ENCODE results near the gene SF3B6. TPM values are rescaled to one million over a fixed set of nuclear protein-coding genes. Genes with fewer than 3 reads are reported as not detected.

The SF3B6 gene
- total and polyA plus RNA-seq, 2 donors (not counting 1 experiment from before 2014, with no cell fraction given), result 134 to 210 TPM

GRCh38 chr2:24022324-24022974, 53.7 kb downstream of the SF3B6 start:
- H3K9me3 ChIP-seq (ENCODE audit: control insufficient read depth, insufficient read depth, low read depth, low read length), result no peaks in the 10 kb centered on the region
- DNase-seq (ENCODE audit: low read depth in 2 of 2), result no peak
- no peaks in the 10 kb centered on the region for H3K27me3 ChIP-seq (ENCODE audit: control insufficient read depth, insufficient read depth, low read length)
- H3K36me3 ChIP-seq (ENCODE audit: control insufficient read depth, insufficient read depth, low read length), result peaks cover 6% of the 10 kb centered on the region
- no peak for TF ChIP-seq EZH2 (IDR thresholded peaks at IDR 0.05; ENCODE audit: low read length, missing control alignments)
- TF ChIP-seq CTCF (conservative IDR thresholded peaks at IDR 0.05 in 1 of 2, IDR thresholded peaks at IDR 0.05 in 1 of 2; ENCODE audit: low read depth in 1 of 2, low read length in 2 of 2), result no peak
- no peaks in the 10 kb centered on the region for H3K4me1 ChIP-seq (ENCODE audit: control insufficient read depth, extremely low read depth, insufficient read depth, low read length)
- H3K4me3 ChIP-seq (replicated peaks in 1 of 4; ENCODE audit: control extremely low read depth in 1 of 4, insufficient read depth in 1 of 4, low read depth in 3 of 4, low read length in 4 of 4), result no peak overlapping the region
- no peak overlapping the region for H3K27ac ChIP-seq (ENCODE audit: insufficient read depth, low read length)
- no peaks in the 10 kb centered on the region for H4K20me1 ChIP-seq (ENCODE audit: control insufficient read depth, extremely low read depth, insufficient read depth, low read length)
- no peak overlapping the region for H2AFZ ChIP-seq (ENCODE audit: low read length)
- H3K79me2 ChIP-seq (ENCODE audit: control insufficient read depth, insufficient read depth, low read length), result no peaks in the 10 kb centered on the region
- no peak overlapping the region for H3K9ac ChIP-seq (ENCODE audit: insufficient read depth, low read length)
- H3K4me2 ChIP-seq (ENCODE audit: extremely low read depth, insufficient read depth, low read length), result no peak overlapping the region

GRCh38 chr2:24021122-24021998, 54.8 kb downstream of the SF3B6 start:
- Histone ChIP-seq H3K4me1 (ENCODE audit: control insufficient read depth, extremely low read depth, insufficient read depth, low read length) (no peaks in the 10 kb centered on the region), H3K36me3 (ENCODE audit: control insufficient read depth, insufficient read depth, low read length) (peaks cover 6% of the 10 kb centered on the region), H3K4me3 (replicated peaks in 1 of 4; ENCODE audit: control extremely low read depth in 1 of 4, insufficient read depth in 1 of 4, low read depth in 3 of 4, low read length in 4 of 4) (no peak overlapping the region), H3K79me2 (ENCODE audit: control insufficient read depth, insufficient read depth, low read length) (no peaks in the 10 kb centered on the region), H3K9me3 (ENCODE audit: control insufficient read depth, insufficient read depth, low read depth, low read length) (no peaks in the 10 kb centered on the region), H3K27me3 (ENCODE audit: control insufficient read depth, insufficient read depth, low read length) (no peaks in the 10 kb centered on the region), H3K9ac (ENCODE audit: insufficient read depth, low read length) (no peak overlapping the region), H3K27ac (ENCODE audit: insufficient read depth, low read length) (no peak overlapping the region), H2AFZ (ENCODE audit: low read length) (no peak overlapping the region), H3K4me2 (ENCODE audit: extremely low read depth, insufficient read depth, low read length) (no peak overlapping the region), H4K20me1 (ENCODE audit: control insufficient read depth, extremely low read depth, insufficient read depth, low read length) (no peaks in the 10 kb centered on the region)
- DNase-seq (ENCODE audit: low read depth in 2 of 2), result no peak
- TF ChIP-seq EZH2 (IDR thresholded peaks at IDR 0.05; ENCODE audit: low read length, missing control alignments), result no peak
- peak; percentile 9 to 16 for TF ChIP-seq CTCF (conservative IDR thresholded peaks at IDR 0.05 in 1 of 2, IDR thresholded peaks at IDR 0.05 in 1 of 2; ENCODE audit: low read depth in 1 of 2, low read length in 2 of 2)

GRCh38 chr2:24020244-24020643, 55.9 kb downstream of the SF3B6 start:
- H3K27ac ChIP-seq (ENCODE audit: insufficient read depth, low read length), result no peak overlapping the region
- no peak overlapping the region for H2AFZ ChIP-seq (ENCODE audit: low read length)
- no peaks in the 10 kb centered on the region for H3K79me2 ChIP-seq (ENCODE audit: control insufficient read depth, insufficient read depth, low read length)
- H4K20me1 ChIP-seq (ENCODE audit: control insufficient read depth, extremely low read depth, insufficient read depth, low read length), result no peaks in the 10 kb centered on the region
- peaks cover 6% of the 10 kb centered on the region for H3K4me1 ChIP-seq (ENCODE audit: control insufficient read depth, extremely low read depth, insufficient read depth, low read length)
- H3K9ac ChIP-seq (ENCODE audit: insufficient read depth, low read length), result no peak overlapping the region
- H3K27me3 ChIP-seq (ENCODE audit: control insufficient read depth, insufficient read depth, low read length), result no peaks in the 10 kb centered on the region
- no peak for TF ChIP-seq EZH2 (IDR thresholded peaks at IDR 0.05; ENCODE audit: low read length, missing control alignments)
- no peak for TF ChIP-seq CTCF (conservative IDR thresholded peaks at IDR 0.05 in 1 of 2, IDR thresholded peaks at IDR 0.05 in 1 of 2; ENCODE audit: low read depth in 1 of 2, low read length in 2 of 2)
- no peak overlapping the region for H3K4me3 ChIP-seq (replicated peaks in 1 of 4; ENCODE audit: control extremely low read depth in 1 of 4, insufficient read depth in 1 of 4, low read depth in 3 of 4, low read length in 4 of 4)
- H3K4me2 ChIP-seq (ENCODE audit: extremely low read depth, insufficient read depth, low read length), result no peak overlapping the region
- H3K9me3 ChIP-seq (ENCODE audit: control insufficient read depth, insufficient read depth, low read depth, low read length), result no peaks in the 10 kb centered on the region
- peaks cover 6% of the 10 kb centered on the region for H3K36me3 ChIP-seq (ENCODE audit: control insufficient read depth, insufficient read depth, low read length)
- no peak for DNase-seq (ENCODE audit: low read depth in 2 of 2)

All from fibroblast of lung (primary cell).